Fibroblast of lung (primary cell): ENCODE results near the gene GPR32. TPM values are rescaled to one million over a fixed set of nuclear protein-coding genes. Genes with fewer than 3 reads are reported as not detected.
A peak's percentile ranks its signal among the peaks of the same experiment; 100 is the strongest.

Experiments
- DNase-seq, 2 donors: peaks; one replicate each; pipeline versions ENCODE4 v3.0.0 to v3.0.0-alpha.2; 2010; ENCODE audit warnings: low read depth in 2 of 2
- H2AFZ ChIP-seq: 2 replicates; pipeline ENCODE4 v1.5.1; 2012; ENCODE audit warnings: low read length, control low read depth, inconsistent platforms
- H3K27ac ChIP-seq: 2 replicates; pipeline ENCODE4 v1.5.1; 2011; ENCODE audit warnings: low read length, control low read depth; ENCODE audit not compliant: insufficient read depth
- H3K27me3 ChIP-seq: 2 replicates; pipeline ENCODE4 v1.5.1; 2011; ENCODE audit warnings: mild to moderate bottlenecking, low read length; ENCODE audit not compliant: control insufficient read depth, insufficient read depth
- H3K36me3 ChIP-seq: 2 replicates; pipeline ENCODE4 v1.5.1; 2011; ENCODE audit warnings: low read length; ENCODE audit not compliant: control insufficient read depth, insufficient read depth
- H3K4me1 ChIP-seq: 2 replicates; pipeline ENCODE4 v1.5.1; 2011; ENCODE audit warnings: low read length; ENCODE audit not compliant: control insufficient read depth, insufficient read depth; ENCODE audit errors: extremely low read depth
- H3K4me2 ChIP-seq: 2 replicates; pipeline ENCODE4 v1.5.1; 2011; ENCODE audit warnings: low read length, control low read depth; ENCODE audit not compliant: insufficient read depth; ENCODE audit errors: extremely low read depth
- H3K4me3 ChIP-seq, 4 experiments: fragments of 200-600 bp in 1 of 4; sonication (generic) in 1 of 4; replicated peaks in 1 of 4; 2 replicates each; pipeline ENCODE4 v1.5.1; 2011 to 2016; ENCODE audit warnings: low read length in 4 of 4, low read depth in 3 of 4, mild to moderate bottlenecking in 3 of 4, control low read depth in 2 of 4, inconsistent platforms in 1 of 4, mixed read lengths in 1 of 4; ENCODE audit not compliant: insufficient read depth in 1 of 4; ENCODE audit errors: control extremely low read depth in 1 of 4
- H3K79me2 ChIP-seq: 2 replicates; pipeline ENCODE4 v1.5.1; 2012; ENCODE audit warnings: mild to moderate bottlenecking, low read length, inconsistent platforms; ENCODE audit not compliant: control insufficient read depth, insufficient read depth
- H3K9ac ChIP-seq: 2 replicates; pipeline ENCODE4 v1.5.1; 2011; ENCODE audit warnings: mild to moderate bottlenecking, low read length, control low read depth; ENCODE audit not compliant: insufficient read depth
- H3K9me3 ChIP-seq: 2 replicates; pipeline ENCODE4 v1.5.1; 2012; ENCODE audit warnings: low read depth, low read length; ENCODE audit not compliant: control insufficient read depth, insufficient read depth
- H4K20me1 ChIP-seq: 2 replicates; pipeline ENCODE4 v1.5.1; 2011; ENCODE audit warnings: low read length; ENCODE audit not compliant: control insufficient read depth, insufficient read depth; ENCODE audit errors: extremely low read depth
- EZH2 ChIP-seq: IDR thresholded peaks from 2 replicates; pipeline ENCODE4 v1.5.1; 2012; ENCODE audit warnings: low read length, control low read depth, mild to moderate bottlenecking; ENCODE audit errors: missing control alignments
- polyA plus RNA-seq, 2 donors: library from polyadenylated mRNA; depleted of rRNA in 1 of 2; stranded (reverse) in 1 of 2; unstranded in 1 of 2; fragments of >200 nt; gene quantifications; 2 replicates each; pipeline ENCODE4 v1.2.1, GENCODE V29; 2011 to 2012; ENCODE audit warnings: missing spikeins in 1 of 2
- total RNA-seq: library from RNA; depleted of rRNA; stranded (reverse); fragments of >200 nt; gene quantifications from 2 replicates; pipeline ENCODE4 v1.2.1, GENCODE V29; 2014
- TF ChIP-seq, protein P1 (sequence below), 2 donors: IDR thresholded peaks in 1 of 2; conservative IDR thresholded peaks in 1 of 2; 1 replicate in 1 of 2; 2 replicates in 1 of 2; pipeline ENCODE4 v1.5.1; 2011 to 2012; ENCODE audit warnings: low read length in 2 of 2, control low read depth in 1 of 2, inconsistent platforms in 1 of 2, low read depth in 1 of 2, mild to moderate bottlenecking in 1 of 2

GPR32 gene
- total and polyA plus RNA-seq, 2 donors (not counting 1 experiment from before 2014, with no cell fraction given): not detected

DNA sequence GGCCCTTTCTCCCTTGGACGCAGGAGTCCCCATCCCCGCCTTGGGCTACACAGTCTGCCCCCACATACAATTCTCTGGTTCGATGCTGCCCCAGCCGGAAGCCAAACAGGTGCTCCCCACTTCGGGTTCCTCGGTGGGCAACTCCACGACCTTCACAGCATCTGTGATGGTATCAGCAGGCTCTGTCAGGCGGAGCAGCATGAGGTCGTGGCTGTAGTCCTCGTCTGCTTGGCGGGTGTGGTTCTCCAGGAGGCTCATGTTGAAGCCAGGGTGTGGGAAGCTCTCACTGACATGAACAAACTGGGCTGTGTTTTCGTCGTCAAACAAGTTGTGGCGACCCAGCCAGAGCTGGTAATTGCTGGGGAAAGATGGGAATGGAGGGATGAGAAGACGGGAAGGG, 49.8 kb downstream of the GPR32 start:
- no peak for DNase-seq
- Histone ChIP-seq H3K4me3 (no peak overlapping the region), H3K9ac (no peak overlapping the region), H3K36me3 (no peaks in the 10 kb centered on the region), H2AFZ (no peak overlapping the region), H3K4me2 (no peak overlapping the region), H3K27me3 (peaks cover 16% of the 10 kb centered on the region), H3K79me2 (no peaks in the 10 kb centered on the region), H3K9me3 (no peaks in the 10 kb centered on the region), H3K4me1 (no peaks in the 10 kb centered on the region), H3K27ac (no peak overlapping the region), H4K20me1 (no peaks in the 10 kb centered on the region)
- TF ChIP-seq, protein P1, sequence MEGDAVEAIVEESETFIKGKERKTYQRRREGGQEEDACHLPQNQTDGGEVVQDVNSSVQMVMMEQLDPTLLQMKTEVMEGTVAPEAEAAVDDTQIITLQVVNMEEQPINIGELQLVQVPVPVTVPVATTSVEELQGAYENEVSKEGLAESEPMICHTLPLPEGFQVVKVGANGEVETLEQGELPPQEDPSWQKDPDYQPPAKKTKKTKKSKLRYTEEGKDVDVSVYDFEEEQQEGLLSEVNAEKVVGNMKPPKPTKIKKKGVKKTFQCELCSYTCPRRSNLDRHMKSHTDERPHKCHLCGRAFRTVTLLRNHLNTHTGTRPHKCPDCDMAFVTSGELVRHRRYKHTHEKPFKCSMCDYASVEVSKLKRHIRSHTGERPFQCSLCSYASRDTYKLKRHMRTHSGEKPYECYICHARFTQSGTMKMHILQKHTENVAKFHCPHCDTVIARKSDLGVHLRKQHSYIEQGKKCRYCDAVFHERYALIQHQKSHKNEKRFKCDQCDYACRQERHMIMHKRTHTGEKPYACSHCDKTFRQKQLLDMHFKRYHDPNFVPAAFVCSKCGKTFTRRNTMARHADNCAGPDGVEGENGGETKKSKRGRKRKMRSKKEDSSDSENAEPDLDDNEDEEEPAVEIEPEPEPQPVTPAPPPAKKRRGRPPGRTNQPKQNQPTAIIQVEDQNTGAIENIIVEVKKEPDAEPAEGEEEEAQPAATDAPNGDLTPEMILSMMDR (conservative IDR thresholded peaks at IDR 0.05 in 1 of 2, IDR thresholded peaks at IDR 0.05 in 1 of 2; ENCODE audit: low read depth in 1 of 2, low read length in 2 of 2): no peak
- no peak for TF ChIP-seq EZH2

DNA sequence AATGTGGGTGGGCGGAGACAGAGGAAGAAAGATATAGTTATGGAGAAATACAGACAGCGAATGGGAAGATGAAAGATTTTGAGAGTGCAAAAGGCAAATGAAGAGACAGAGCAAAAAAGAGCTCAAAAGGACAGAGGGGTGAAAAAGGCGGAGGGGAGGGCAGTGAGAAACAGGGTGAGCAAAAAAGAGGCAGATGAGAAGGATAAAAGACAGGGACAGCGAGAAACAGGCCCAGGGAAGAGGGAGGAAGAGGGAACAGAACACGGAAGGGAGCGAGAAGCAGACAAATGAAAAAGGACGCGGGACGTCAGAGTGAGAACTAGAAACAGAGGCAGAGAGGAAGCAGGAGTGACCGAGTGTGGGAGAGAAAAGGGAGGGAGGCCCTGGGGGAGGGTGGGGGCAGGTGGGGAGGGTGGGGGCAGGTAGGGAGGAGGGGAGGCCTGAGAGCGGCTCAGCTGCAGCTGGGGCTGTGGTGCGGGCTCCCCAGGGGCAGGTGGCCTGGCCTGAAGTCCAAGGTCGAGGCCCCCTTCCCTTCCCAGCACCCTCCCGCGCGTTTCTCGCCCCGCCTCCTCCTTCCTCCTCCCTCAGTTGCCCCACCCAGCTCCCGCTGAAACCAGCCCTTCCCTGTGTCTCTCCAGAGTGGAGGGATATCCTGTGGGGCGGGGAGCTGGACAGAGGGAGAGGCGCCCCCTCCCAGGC, 50.4 kb downstream of the GPR32 start:
- H3K27me3 ChIP-seq: peaks cover 16% of the 10 kb centered on the region
- H3K4me1 ChIP-seq: no peaks in the 10 kb centered on the region
- H2AFZ ChIP-seq: no peak overlapping the region
- no peak overlapping the region for H3K9ac ChIP-seq
- no peak overlapping the region for H3K4me2 ChIP-seq
- H3K4me3 ChIP-seq: no peak overlapping the region
- H3K27ac ChIP-seq: no peak overlapping the region
- H4K20me1 ChIP-seq: no peaks in the 10 kb centered on the region
- H3K79me2 ChIP-seq: no peaks in the 10 kb centered on the region
- no peaks in the 10 kb centered on the region for H3K36me3 ChIP-seq
- TF ChIP-seq EZH2: peak; percentile 21
- TF ChIP-seq, protein P1 (conservative IDR thresholded peaks at IDR 0.05 in 1 of 2, IDR thresholded peaks at IDR 0.05 in 1 of 2; ENCODE audit: low read depth in 1 of 2, low read length in 2 of 2): no peak
- DNase-seq: no peak
- H3K9me3 ChIP-seq: no peaks in the 10 kb centered on the region

DNA sequence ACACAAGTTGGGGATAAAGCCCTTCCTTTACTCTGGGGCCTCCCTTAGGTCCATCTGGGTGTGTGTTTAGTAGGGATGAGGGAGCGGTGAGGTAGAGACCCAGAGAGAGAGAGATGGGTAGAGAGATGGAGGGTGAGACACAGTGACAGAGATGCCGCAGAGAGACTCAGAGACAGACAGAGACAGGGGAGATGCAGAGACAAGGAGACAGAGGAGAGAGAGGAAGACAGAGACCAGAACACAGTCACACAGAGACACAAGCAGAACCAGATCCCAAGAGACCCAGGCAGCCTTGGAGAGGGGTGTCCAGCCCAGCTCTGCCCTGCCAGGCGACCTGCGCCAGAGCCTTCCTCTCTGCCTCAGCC, 51.0 kb downstream of the GPR32 start:
- Histone ChIP-seq H3K9ac (no peak overlapping the region), H3K27me3 (peaks cover 16% of the 10 kb centered on the region), H3K9me3 (no peaks in the 10 kb centered on the region), H2AFZ (no peak overlapping the region), H4K20me1 (no peaks in the 10 kb centered on the region), H3K4me1 (no peaks in the 10 kb centered on the region), H3K4me3 (no peak overlapping the region), H3K79me2 (no peaks in the 10 kb centered on the region), H3K27ac (no peak overlapping the region), H3K36me3 (no peaks in the 10 kb centered on the region), H3K4me2 (no peak overlapping the region)
- TF ChIP-seq, protein P1 (conservative IDR thresholded peaks at IDR 0.05 in 1 of 2, IDR thresholded peaks at IDR 0.05 in 1 of 2; ENCODE audit: low read depth in 1 of 2, low read length in 2 of 2): no peak
- no peak for TF ChIP-seq EZH2
- no peak for DNase-seq

Other genes starting within 250 kb of the GPR32 start
- gene LRRC4B, start 202.0 kb upstream of the GPR32 start, total RNA-seq: 0.17 and 0.26 TPM in 2 replicates
- 0.02 TPM in 2 replicates for gene LRRC4B, start 202.0 kb upstream of the GPR32 start, polyA plus RNA-seq
- not detected in 2 replicates for gene SYT3, start 130.6 kb upstream of the GPR32 start, total RNA-seq
- gene SYT3, start 130.6 kb upstream of the GPR32 start, polyA plus RNA-seq: not detected in 2 replicates
- not detected in 2 replicates for gene C19orf81, start 121.0 kb upstream of the GPR32 start, total RNA-seq
- gene C19orf81, start 121.0 kb upstream of the GPR32 start, polyA plus RNA-seq: not detected in 2 replicates
- gene SHANK1, start 50.7 kb upstream of the GPR32 start, total RNA-seq: 1.8 and 7.9 TPM in 2 replicates
- gene SHANK1, start 50.7 kb upstream of the GPR32 start, polyA plus RNA-seq: 1.4 and 2.3 TPM in 2 replicates
- gene CLEC11A, start 47.1 kb upstream of the GPR32 start, total RNA-seq: 27.5 and 69.4 TPM in 2 replicates
- 22.5 and 23.4 TPM in 2 replicates for gene CLEC11A, start 47.1 kb upstream of the GPR32 start, polyA plus RNA-seq
- not detected in 2 replicates for gene ACP4, start 20.0 kb downstream of the GPR32 start, total RNA-seq
- gene ACP4, start 20.0 kb downstream of the GPR32 start, polyA plus RNA-seq: not detected in 2 replicates
- not detected in 2 replicates for gene KLK1, start 53.3 kb downstream of the GPR32 start, total RNA-seq
- not detected in 2 replicates for gene KLK1, start 53.3 kb downstream of the GPR32 start, polyA plus RNA-seq
- gene KLK15, start 63.1 kb downstream of the GPR32 start, total RNA-seq: not detected in 2 replicates
- not detected in 2 replicates for gene KLK15, start 63.1 kb downstream of the GPR32 start, polyA plus RNA-seq
- gene KLK3, start 84.5 kb downstream of the GPR32 start, total RNA-seq: not detected in 2 replicates
- not detected in 2 replicates for gene KLK3, start 84.5 kb downstream of the GPR32 start, polyA plus RNA-seq
- not detected in 2 replicates for gene KLK2, start 103.0 kb downstream of the GPR32 start, total RNA-seq
- gene KLK2, start 103.0 kb downstream of the GPR32 start, polyA plus RNA-seq: not detected in 2 replicates
- not detected in 2 replicates for gene KLK4, start 140.9 kb downstream of the GPR32 start, total RNA-seq
- not detected in 2 replicates for gene KLK4, start 140.9 kb downstream of the GPR32 start, polyA plus RNA-seq
- gene KLK5, start 182.6 kb downstream of the GPR32 start, total RNA-seq: not detected in 2 replicates
- 0.10 TPM in 1 of 2 replicates, not detected in the other for gene KLK5, start 182.6 kb downstream of the GPR32 start, polyA plus RNA-seq
- gene KLK6, start 199.1 kb downstream of the GPR32 start, total RNA-seq: not detected in 2 replicates
- not detected in 2 replicates for gene KLK6, start 199.1 kb downstream of the GPR32 start, polyA plus RNA-seq
- not detected in 2 replicates for gene KLK7, start 213.5 kb downstream of the GPR32 start, total RNA-seq
- gene KLK7, start 213.5 kb downstream of the GPR32 start, polyA plus RNA-seq: not detected in 2 replicates
- gene KLK8, start 231.1 kb downstream of the GPR32 start, total RNA-seq: not detected in 2 replicates
- gene KLK8, start 231.1 kb downstream of the GPR32 start, polyA plus RNA-seq: not detected in 2 replicates
- not detected in 2 replicates for gene KLK10, start 249.2 kb downstream of the GPR32 start, total RNA-seq
- 0.03 TPM in 1 of 2 replicates, not detected in the other for gene KLK10, start 249.2 kb downstream of the GPR32 start, polyA plus RNA-seq